Measurements from ENCODE around the gene SRSF6. TPM values are rescaled to one million over a fixed set of nuclear protein-coding genes. Genes with fewer than 3 reads are reported as not detected.
"Not testable (repeated sequence)": the region's sequence is repeated elsewhere in the genome, so short reads cannot be mapped to it uniquely, and the experiment has no call there.

The SRSF6 gene
- total and polyA plus RNA-seq, 5 donors from 2014 or later = 41.0 to 269 (median 59.3) TPM

DNA sequence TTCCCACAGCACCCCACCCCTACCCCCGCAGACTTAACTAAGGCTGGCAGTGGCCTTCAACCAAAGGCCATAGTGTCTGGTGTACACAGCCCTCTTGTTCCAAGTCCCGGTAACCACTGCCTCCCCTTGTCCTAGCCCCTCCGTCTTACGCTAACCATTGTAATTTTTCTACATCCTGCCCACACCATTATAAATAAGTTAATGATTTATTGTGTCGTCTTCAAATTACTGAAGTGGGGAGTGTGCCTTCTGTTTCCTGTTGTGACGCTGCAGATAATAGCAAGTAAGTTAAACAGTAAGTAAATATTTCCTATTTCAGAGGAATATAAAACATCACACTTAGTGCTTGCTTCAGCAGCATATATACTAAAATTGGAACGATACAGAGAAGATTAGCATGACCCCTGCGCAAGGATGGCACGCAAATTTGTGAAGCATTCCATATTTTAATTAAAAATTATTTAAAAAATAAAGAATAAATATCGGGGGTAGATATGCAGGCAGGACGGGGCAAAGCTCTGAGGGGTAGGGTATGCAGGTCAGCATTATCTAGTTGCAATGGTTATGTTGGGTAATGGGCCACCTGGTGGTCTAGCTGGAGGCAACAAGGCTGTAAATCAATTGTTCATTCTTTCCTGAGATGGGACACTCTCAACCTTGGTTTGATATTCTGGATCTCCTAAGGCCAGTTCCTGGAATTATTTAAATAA is 15.1 kb downstream of the SRSF6 start:
- Mint-ChIP-seq H3K27ac (peak overlapping the region in 1 of 3 donors; percentile 24), H3K4me3 (no peak overlapping the region), H3K36me3 (peaks cover 10% of the 10 kb centered on the region), H3K4me1 (peaks cover 4 to 17% (median 4%) of the 10 kb centered on the region in 4 donors), H3K9me3 (peaks cover 0 to 2% (median 0%) of the 10 kb centered on the region in 7 donors), H3K27me3 (peaks cover 17% of the 10 kb centered on the region)
- H3K4me3 ChIP-seq (ENCODE audit: low read depth, low read length) = no peak overlapping the region
- peaks cover 3% of the 10 kb centered on the region for H3K36me3 ChIP-seq (ENCODE audit: control insufficient read depth, insufficient read depth, low read length)
- no peaks in the 10 kb centered on the region for H3K4me1 ChIP-seq (ENCODE audit: control insufficient read depth, insufficient read depth, low read length, poor library complexity, severe bottlenecking)
- no peak for DNase-seq
- H3K9me3 ChIP-seq (ENCODE audit: control insufficient read depth in 2 of 2, low read length in 2 of 2) = no peaks in the 10 kb centered on the region
- no peaks in the 10 kb centered on the region for H3K27me3 ChIP-seq (ENCODE audit: control insufficient read depth, insufficient read depth, low read length)
- ATAC-seq (ENCODE audit: low read depth in 2 of 2) = no peak
- no peak overlapping the region for H3K27ac ChIP-seq (ENCODE audit: insufficient read depth, low read length, poor library complexity, severe bottlenecking)

DNA sequence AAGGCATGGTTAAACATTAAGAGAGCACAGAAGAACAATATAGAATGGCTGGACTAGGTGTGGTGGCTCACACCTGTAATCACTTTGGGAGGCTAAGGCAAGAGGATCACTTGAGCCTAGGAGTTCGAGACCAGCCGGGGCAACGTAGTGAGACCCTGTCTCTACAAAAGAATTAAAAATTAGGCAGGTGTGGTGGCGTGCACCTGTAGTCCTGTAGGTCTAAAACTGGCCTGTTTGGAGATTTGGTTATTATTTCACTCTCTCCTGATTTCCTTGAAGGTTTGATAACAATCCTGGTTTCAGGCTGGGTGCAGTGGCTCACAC is 15.6 kb downstream of the SRSF6 start:
- Mint-ChIP-seq H3K36me3 (peaks cover 13% of the 10 kb centered on the region), H3K4me3 (no peak overlapping the region), H3K27me3 (peaks cover 20% of the 10 kb centered on the region), H3K4me1 (peaks cover 4 to 17% (median 4%) of the 10 kb centered on the region in 4 donors), H3K9me3 (peaks cover 0 to 2% (median 0%) of the 10 kb centered on the region in 7 donors), H3K27ac (no peak overlapping the region)
- no peaks in the 10 kb centered on the region for H3K9me3 ChIP-seq (ENCODE audit: control insufficient read depth in 2 of 2, low read length in 2 of 2)
- DNase-seq = no peak
- H3K4me1 ChIP-seq (ENCODE audit: control insufficient read depth, insufficient read depth, low read length, poor library complexity, severe bottlenecking) = no peaks in the 10 kb centered on the region
- no peaks in the 10 kb centered on the region for H3K36me3 ChIP-seq (ENCODE audit: control insufficient read depth, insufficient read depth, low read length)
- ATAC-seq (ENCODE audit: low read depth in 2 of 2) = no peak
- H3K4me3 ChIP-seq (ENCODE audit: low read depth, low read length) = no peak overlapping the region
- H3K27me3 ChIP-seq (ENCODE audit: control insufficient read depth, insufficient read depth, low read length) = no peaks in the 10 kb centered on the region
- no peak overlapping the region for H3K27ac ChIP-seq (ENCODE audit: insufficient read depth, low read length, poor library complexity, severe bottlenecking)

DNA sequence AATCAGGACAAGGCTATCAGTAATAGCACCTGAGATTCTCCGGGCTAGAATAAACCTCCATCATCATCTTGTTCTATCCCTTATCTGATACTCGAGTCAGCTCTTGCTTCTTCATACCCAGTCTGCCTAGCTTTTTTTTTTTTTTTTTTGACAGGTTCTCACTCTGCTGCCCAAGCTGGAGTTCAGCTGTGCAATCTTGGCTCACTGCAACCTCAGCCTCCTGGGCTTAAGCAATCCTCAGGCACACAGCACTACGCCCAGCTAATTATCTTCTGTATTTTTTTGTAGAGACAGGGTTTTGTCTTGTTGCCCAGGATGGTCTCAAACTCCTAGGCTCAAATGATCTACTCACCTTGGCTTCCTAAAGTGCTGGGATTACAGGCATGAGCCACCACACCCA is 19.5 kb downstream of the SRSF6 start:
- H3K9me3 Mint-ChIP-seq = peaks cover 0 to 2% (median 0%) of the 10 kb centered on the region in 7 donors

DNA sequence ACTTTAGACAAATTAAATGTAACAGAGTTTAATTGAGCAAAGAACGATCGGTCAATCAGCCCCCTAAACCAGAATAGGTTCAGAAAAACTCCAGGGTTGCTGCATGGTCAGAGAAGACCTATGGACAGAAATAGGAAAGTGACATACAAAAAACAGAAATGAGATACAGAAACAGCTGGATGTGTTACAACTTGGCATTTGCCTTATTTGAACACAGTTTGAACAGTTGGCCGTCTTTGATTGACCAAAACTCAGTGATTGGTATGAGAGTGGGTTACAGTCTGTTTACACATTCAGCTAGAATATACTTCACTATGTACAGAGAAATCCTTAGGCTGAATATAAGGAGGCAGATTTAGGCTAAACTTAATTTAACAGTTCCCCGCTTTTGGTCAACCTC is 19.9 kb downstream of the SRSF6 start:
- H3K27ac ChIP-seq (ENCODE audit: insufficient read depth, low read length, poor library complexity, severe bottlenecking) = no peak overlapping the region
- no peaks in the 10 kb centered on the region for H3K9me3 ChIP-seq (ENCODE audit: control insufficient read depth in 2 of 2, low read length in 2 of 2)
- peaks cover 4% of the 10 kb centered on the region for H3K36me3 Mint-ChIP-seq
- no peak overlapping the region for H3K27ac Mint-ChIP-seq
- peaks cover 47% of the 10 kb centered on the region for H3K27me3 Mint-ChIP-seq
- H3K4me3 ChIP-seq (ENCODE audit: low read depth, low read length) = no peak overlapping the region
- H3K36me3 ChIP-seq (ENCODE audit: control insufficient read depth, insufficient read depth, low read length) = no peaks in the 10 kb centered on the region
- H3K4me3 Mint-ChIP-seq = no peak overlapping the region
- H3K27me3 ChIP-seq (ENCODE audit: control insufficient read depth, insufficient read depth, low read length) = peaks cover 3% of the 10 kb centered on the region
- H3K9me3 Mint-ChIP-seq = peaks cover 0 to 2% (median 0%) of the 10 kb centered on the region in 7 donors
- DNase-seq (no peak), ATAC-seq (ENCODE audit: low read depth in 2 of 2) (no peak)
- no peaks in the 10 kb centered on the region for H3K4me1 ChIP-seq (ENCODE audit: control insufficient read depth, insufficient read depth, low read length, poor library complexity, severe bottlenecking)
- peaks cover 0 to 9% (median 4%) of the 10 kb centered on the region in 4 donors for H3K4me1 Mint-ChIP-seq

More for the DNA sequence above, 19.5 kb downstream of the SRSF6 start:
- Histone ChIP-seq H3K36me3 (ENCODE audit: control insufficient read depth, insufficient read depth, low read length) (no peaks in the 10 kb centered on the region), H3K4me1 (ENCODE audit: control insufficient read depth, insufficient read depth, low read length, poor library complexity, severe bottlenecking) (no peaks in the 10 kb centered on the region), H3K27me3 (ENCODE audit: control insufficient read depth, insufficient read depth, low read length) (peaks cover 3% of the 10 kb centered on the region), H3K4me3 (ENCODE audit: low read depth, low read length) (no peak overlapping the region), H3K27ac (ENCODE audit: insufficient read depth, low read length, poor library complexity, severe bottlenecking) (no peak overlapping the region), H3K9me3 (ENCODE audit: control insufficient read depth in 2 of 2, low read length in 2 of 2) (no peaks in the 10 kb centered on the region)
- peaks cover 0 to 9% (median 4%) of the 10 kb centered on the region in 4 donors for H3K4me1 Mint-ChIP-seq
- ATAC-seq (ENCODE audit: low read depth in 2 of 2) = no peak
- peaks cover 4% of the 10 kb centered on the region for H3K36me3 Mint-ChIP-seq
- no peak overlapping the region for H3K27ac Mint-ChIP-seq
- H3K4me3 Mint-ChIP-seq = no peak overlapping the region
- DNase-seq = no peak
- H3K27me3 Mint-ChIP-seq = peaks cover 47% of the 10 kb centered on the region

DNA sequence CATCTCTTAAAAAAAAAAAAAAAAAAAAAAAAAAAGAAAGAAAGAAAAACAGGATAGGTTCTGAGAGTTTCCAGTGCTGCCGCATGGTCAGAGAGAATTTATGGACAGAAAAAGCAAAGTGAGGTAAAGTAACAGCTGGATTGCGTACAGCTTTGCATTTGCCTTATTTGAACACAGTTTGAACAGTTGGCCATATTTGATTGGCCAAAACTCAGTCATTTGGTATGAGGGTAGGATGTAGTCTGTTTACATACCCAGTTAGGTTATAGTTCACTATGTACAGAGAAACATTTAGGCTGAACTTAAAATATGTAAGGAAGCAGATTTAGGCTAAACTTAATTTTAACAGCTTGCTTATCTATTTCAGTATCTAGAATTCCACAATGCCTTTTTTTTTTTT is 32.3 kb downstream of the SRSF6 start:
- Mint-ChIP-seq H3K9me3 (peaks cover 0 to 18% (median 5%) of the 10 kb centered on the region in 7 donors), H3K4me1 (peaks cover 0 to 8% (median 0%) of the 10 kb centered on the region in 4 donors), H3K27me3 (peaks cover 4% of the 10 kb centered on the region), H3K27ac (no peak overlapping the region), H3K4me3 (no peak overlapping the region), H3K36me3 (no peaks in the 10 kb centered on the region)
- Histone ChIP-seq H3K36me3 (ENCODE audit: control insufficient read depth, insufficient read depth, low read length) (no peaks in the 10 kb centered on the region), H3K9me3 (ENCODE audit: control insufficient read depth in 2 of 2, low read length in 2 of 2) (peaks cover 0 to 8% of the 10 kb centered on the region in 2 experiments), H3K27ac (ENCODE audit: insufficient read depth, low read length, poor library complexity, severe bottlenecking) (no peak overlapping the region), H3K4me3 (ENCODE audit: low read depth, low read length) (no peak overlapping the region), H3K4me1 (ENCODE audit: control insufficient read depth, insufficient read depth, low read length, poor library complexity, severe bottlenecking) (no peaks in the 10 kb centered on the region), H3K27me3 (ENCODE audit: control insufficient read depth, insufficient read depth, low read length) (no peaks in the 10 kb centered on the region)
- DNase-seq (no peak), ATAC-seq (ENCODE audit: low read depth in 2 of 2) (no peak)

DNA sequence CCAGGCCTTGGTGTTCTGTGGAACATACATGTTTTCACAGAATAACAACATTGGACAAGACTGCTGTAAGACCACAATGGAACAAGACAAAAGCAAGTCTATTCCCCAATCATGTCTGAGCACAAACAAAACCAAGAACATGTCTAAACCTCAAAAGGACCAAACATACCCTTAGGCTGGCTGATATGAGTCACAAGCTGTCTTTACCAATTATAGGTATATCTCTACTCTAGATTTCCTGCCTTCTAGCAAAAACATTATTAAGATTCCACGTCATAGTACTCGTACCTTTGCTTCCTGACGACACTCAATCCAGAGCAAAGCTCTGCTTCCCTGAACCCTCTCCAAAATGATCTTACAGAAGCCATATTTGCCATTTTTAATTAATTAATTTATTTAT is 34.4 kb downstream of the SRSF6 start:
- Histone ChIP-seq H3K27ac (ENCODE audit: insufficient read depth, low read length, poor library complexity, severe bottlenecking) (no peak overlapping the region), H3K4me1 (ENCODE audit: control insufficient read depth, insufficient read depth, low read length, poor library complexity, severe bottlenecking) (no peaks in the 10 kb centered on the region), H3K4me3 (ENCODE audit: low read depth, low read length) (no peak overlapping the region), H3K36me3 (ENCODE audit: control insufficient read depth, insufficient read depth, low read length) (no peaks in the 10 kb centered on the region), H3K9me3 (ENCODE audit: control insufficient read depth in 2 of 2, low read length in 2 of 2) (peaks cover 0 to 2% of the 10 kb centered on the region in 2 experiments), H3K27me3 (ENCODE audit: control insufficient read depth, insufficient read depth, low read length) (no peaks in the 10 kb centered on the region)
- H3K27ac Mint-ChIP-seq = peak overlapping the region in 1 of 3 donors; percentile 32
- no peaks in the 10 kb centered on the region for H3K36me3 Mint-ChIP-seq
- DNase-seq (peak in 1 of 3 donors; percentile 70), ATAC-seq (ENCODE audit: low read depth in 2 of 2) (peak; percentile 50 to 81)
- no peak overlapping the region for H3K4me3 Mint-ChIP-seq
- peaks cover under 1 to 16% (median 6%) of the 10 kb centered on the region in 7 donors for H3K9me3 Mint-ChIP-seq
- H3K27me3 Mint-ChIP-seq = peaks cover 4% of the 10 kb centered on the region
- peaks cover 0 to 8% (median 0%) of the 10 kb centered on the region in 4 donors for H3K4me1 Mint-ChIP-seq

DNA sequence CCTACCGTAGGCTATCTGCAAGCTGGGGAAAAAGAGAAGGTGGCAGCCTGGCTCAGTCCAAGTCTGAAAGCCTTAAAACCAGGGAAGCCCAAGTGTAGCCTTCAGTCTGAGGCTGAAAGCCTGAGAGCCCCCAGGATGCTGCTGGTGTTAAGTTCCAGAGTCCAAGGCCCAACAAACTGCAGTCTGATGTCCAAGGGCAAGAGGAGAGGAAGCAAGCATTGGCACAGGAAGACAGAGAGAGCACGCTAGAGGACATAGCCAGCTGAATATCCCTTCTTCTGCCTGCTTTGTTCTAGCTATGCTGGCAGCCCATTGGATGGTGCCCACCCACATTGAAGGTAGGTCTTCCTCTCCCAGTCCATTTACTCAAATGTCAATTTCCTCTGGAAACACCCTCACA is 37.7 kb downstream of the SRSF6 start:
- Mint-ChIP-seq H3K27ac (no peak overlapping the region), H3K9me3 (peaks cover 0 to 9% (median 3%) of the 10 kb centered on the region in 7 donors), H3K36me3 (peaks cover 3% of the 10 kb centered on the region), H3K4me1 (peaks cover 0 to 8% (median 0%) of the 10 kb centered on the region in 4 donors), H3K27me3 (peaks cover 4% of the 10 kb centered on the region), H3K4me3 (no peak overlapping the region)
- DNase-seq (no peak), ATAC-seq (ENCODE audit: low read depth in 2 of 2) (no peak)
- peaks cover 0 to 2% of the 10 kb centered on the region in 2 experiments for H3K9me3 ChIP-seq (ENCODE audit: control insufficient read depth in 2 of 2, low read length in 2 of 2)
- H3K27me3 ChIP-seq (ENCODE audit: control insufficient read depth, insufficient read depth, low read length) = no peaks in the 10 kb centered on the region
- no peaks in the 10 kb centered on the region for H3K36me3 ChIP-seq (ENCODE audit: control insufficient read depth, insufficient read depth, low read length)
- no peaks in the 10 kb centered on the region for H3K4me1 ChIP-seq (ENCODE audit: control insufficient read depth, insufficient read depth, low read length, poor library complexity, severe bottlenecking)
- H3K4me3 ChIP-seq (ENCODE audit: low read depth, low read length) = no peak overlapping the region
- H3K27ac ChIP-seq (ENCODE audit: insufficient read depth, low read length, poor library complexity, severe bottlenecking) = no peak overlapping the region

DNA sequence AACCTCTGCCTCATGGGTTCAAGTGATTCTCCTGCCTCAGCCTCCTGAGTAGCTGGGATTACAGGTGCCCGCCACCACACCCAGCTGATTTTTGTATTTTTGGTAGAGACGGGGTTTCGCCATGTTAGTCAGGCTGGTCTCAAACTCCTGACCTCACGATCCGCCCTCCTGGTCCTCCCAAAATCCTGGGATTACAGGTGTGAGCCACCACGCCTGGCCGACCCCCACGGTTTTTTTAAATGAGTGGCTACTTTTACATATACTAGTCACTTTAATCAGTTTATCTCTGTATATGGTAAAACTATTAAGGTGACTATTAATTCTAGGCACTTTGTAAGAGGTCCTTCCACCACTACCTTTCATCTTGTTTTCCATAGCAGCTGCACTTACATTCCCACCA is 44.3 kb downstream of the SRSF6 start:
- not testable (repeated sequence) for H3K27ac Mint-ChIP-seq; H3K4me3 ChIP-seq (ENCODE audit: low read depth, low read length); DNase-seq; H3K4me3 Mint-ChIP-seq; ATAC-seq (ENCODE audit: low read depth in 2 of 2); H3K36me3 ChIP-seq (ENCODE audit: control insufficient read depth, insufficient read depth, low read length); H3K9me3 ChIP-seq (ENCODE audit: control insufficient read depth in 2 of 2, low read length in 2 of 2); H3K36me3 Mint-ChIP-seq; H3K4me1 Mint-ChIP-seq; H3K27ac ChIP-seq (ENCODE audit: insufficient read depth, low read length, poor library complexity, severe bottlenecking); H3K9me3 Mint-ChIP-seq; H3K4me1 ChIP-seq (ENCODE audit: control insufficient read depth, insufficient read depth, low read length, poor library complexity, severe bottlenecking)
- peaks cover 35% of the 10 kb centered on the region for H3K27me3 Mint-ChIP-seq
- peaks cover 16% of the 10 kb centered on the region for H3K27me3 ChIP-seq (ENCODE audit: control insufficient read depth, insufficient read depth, low read length)

Measured in CD4-positive, CD25-positive, alpha-beta regulatory T cell (primary cell).